ENCODE results near the gene CLN5.

The CLN5 gene

GRCh38 chr13:76969488-76970365, 22.2 kb upstream of the CLN5 start:
- Mint-ChIP-seq H3K9me3 (no peaks in the 10 kb centered on the region), H3K27ac (peak overlapping the region; percentile 38), H3K4me3 (no peak overlapping the region), H3K27me3 (peaks cover 11% of the 10 kb centered on the region), H3K36me3 (no peaks in the 10 kb centered on the region), H3K4me1 (no peaks in the 10 kb centered on the region)

- Mint-ChIP-seq H3K36me3 (no peaks in the 10 kb centered on the region), H3K9me3 (no peaks in the 10 kb centered on the region), H3K4me3 (no peak overlapping the region), H3K4me1 (no peaks in the 10 kb centered on the region), H3K27ac (no peak overlapping the region), H3K27me3 (peaks cover 11% of the 10 kb centered on the region)
These were observed 20.7 kb upstream of the CLN5 start for GRCh38 chr13:76971215-76971614.

- peaks cover 5% of the 10 kb centered on the region for H3K4me1 Mint-ChIP-seq
- peaks cover 15% of the 10 kb centered on the region for H3K27me3 Mint-ChIP-seq
- no peaks in the 10 kb centered on the region for H3K9me3 Mint-ChIP-seq
- no peak overlapping the region for H3K4me3 Mint-ChIP-seq
- H3K36me3 Mint-ChIP-seq: no peaks in the 10 kb centered on the region
- no peak overlapping the region for H3K27ac Mint-ChIP-seq
These were observed 19.7 kb upstream of the CLN5 start for GRCh38 chr13:76971851-76972829.

- no peak overlapping the region for H3K4me3 Mint-ChIP-seq
- H3K27me3 Mint-ChIP-seq: peaks cover 15% of the 10 kb centered on the region
- H3K9me3 Mint-ChIP-seq: no peaks in the 10 kb centered on the region
- no peak overlapping the region for H3K27ac Mint-ChIP-seq
- H3K36me3 Mint-ChIP-seq: no peaks in the 10 kb centered on the region
- H3K4me1 Mint-ChIP-seq: peaks cover 8% of the 10 kb centered on the region
These were observed 17.8 kb upstream of the CLN5 start for GRCh38 chr13:76973920-76974617.

GRCh38 chr13:76974618-76974975, 17.3 kb upstream of the CLN5 start:
- peaks cover 10% of the 10 kb centered on the region for H3K4me1 Mint-ChIP-seq
- H3K27me3 Mint-ChIP-seq: peaks cover 15% of the 10 kb centered on the region
- no peak overlapping the region for H3K4me3 Mint-ChIP-seq
- H3K36me3 Mint-ChIP-seq: no peaks in the 10 kb centered on the region
- H3K27ac Mint-ChIP-seq: no peak overlapping the region
- no peaks in the 10 kb centered on the region for H3K9me3 Mint-ChIP-seq

GRCh38 chr13:76975863-76976262, 16.0 kb upstream of the CLN5 start:
- Mint-ChIP-seq H3K27ac (no peak overlapping the region), H3K36me3 (no peaks in the 10 kb centered on the region), H3K4me3 (no peak overlapping the region), H3K27me3 (peaks cover 15% of the 10 kb centered on the region), H3K4me1 (peaks cover 10% of the 10 kb centered on the region), H3K9me3 (no peaks in the 10 kb centered on the region)

- Mint-ChIP-seq H3K4me1 (peaks cover 10% of the 10 kb centered on the region), H3K27ac (no peak overlapping the region), H3K36me3 (no peaks in the 10 kb centered on the region), H3K9me3 (no peaks in the 10 kb centered on the region), H3K27me3 (peaks cover 15% of the 10 kb centered on the region), H3K4me3 (no peak overlapping the region)
These were observed 15.4 kb upstream of the CLN5 start for GRCh38 chr13:76976490-76976889.

GRCh38 chr13:76976929-76977328, 15.0 kb upstream of the CLN5 start:
- peaks cover 10% of the 10 kb centered on the region for H3K4me1 Mint-ChIP-seq
- no peak overlapping the region for H3K27ac Mint-ChIP-seq
- H3K27me3 Mint-ChIP-seq: peaks cover 15% of the 10 kb centered on the region
- no peak overlapping the region for H3K4me3 Mint-ChIP-seq
- no peaks in the 10 kb centered on the region for H3K9me3 Mint-ChIP-seq
- no peaks in the 10 kb centered on the region for H3K36me3 Mint-ChIP-seq

- Mint-ChIP-seq H3K4me3 (peak overlapping the region; percentile 57), H3K27me3 (peaks cover 16% of the 10 kb centered on the region), H3K9me3 (no peaks in the 10 kb centered on the region)
These were observed 11.7 kb upstream of the CLN5 start for GRCh38 chr13:76980075-76980718.

GRCh38 chr13:76982061-76982460, 9.8 kb upstream of the CLN5 start:
- no peak overlapping the region for H3K4me3 Mint-ChIP-seq
- peaks cover 5% of the 10 kb centered on the region for H3K4me1 Mint-ChIP-seq
- H3K27me3 Mint-ChIP-seq: peaks cover 13% of the 10 kb centered on the region
- H3K27ac Mint-ChIP-seq: peak overlapping the region; percentile 57
- H3K36me3 Mint-ChIP-seq: peaks cover 1% of the 10 kb centered on the region
- H3K9me3 Mint-ChIP-seq: no peaks in the 10 kb centered on the region

More at GRCh38 chr13:76980075-76980718, 11.7 kb upstream of the CLN5 start:
- Mint-ChIP-seq H3K27ac (no peak overlapping the region), H3K4me1 (peaks cover 10% of the 10 kb centered on the region), H3K36me3 (peaks cover 1% of the 10 kb centered on the region)

GRCh38 chr13:76983676-76984075, 8.2 kb upstream of the CLN5 start:
- Mint-ChIP-seq H3K4me1 (peaks cover 5% of the 10 kb centered on the region), H3K4me3 (no peak overlapping the region), H3K27me3 (peaks cover 13% of the 10 kb centered on the region), H3K9me3 (no peaks in the 10 kb centered on the region), H3K27ac (no peak overlapping the region), H3K36me3 (peaks cover 1% of the 10 kb centered on the region)

GRCh38 chr13:76991432-76991795, 467 bp upstream of the CLN5 start:
- peaks cover 48% of the 10 kb centered on the region for H3K4me1 Mint-ChIP-seq
- H3K36me3 Mint-ChIP-seq: peaks cover 2% of the 10 kb centered on the region
- H3K27me3 Mint-ChIP-seq: no peaks in the 10 kb centered on the region
- peak overlapping the region; percentile 98 for H3K4me3 Mint-ChIP-seq
- H3K9me3 Mint-ChIP-seq: no peaks in the 10 kb centered on the region
- peak overlapping the region; percentile 97 for H3K27ac Mint-ChIP-seq

GRCh38 chr13:76992548-76993001, 694 bp downstream of the CLN5 start:
- peaks cover 55% of the 10 kb centered on the region for H3K4me1 Mint-ChIP-seq
- no peaks in the 10 kb centered on the region for H3K27me3 Mint-ChIP-seq
- H3K36me3 Mint-ChIP-seq: peaks cover 5% of the 10 kb centered on the region
- H3K4me3 Mint-ChIP-seq: peak overlapping the region; percentile 98
- no peaks in the 10 kb centered on the region for H3K9me3 Mint-ChIP-seq
- peak overlapping the region; percentile 97 for H3K27ac Mint-ChIP-seq

- H3K27ac Mint-ChIP-seq: peak overlapping the region; percentile 97
- no peaks in the 10 kb centered on the region for H3K9me3 Mint-ChIP-seq
- H3K4me1 Mint-ChIP-seq: peaks cover 59% of the 10 kb centered on the region
- H3K27me3 Mint-ChIP-seq: no peaks in the 10 kb centered on the region
- H3K4me3 Mint-ChIP-seq: peak overlapping the region; percentile 98
- peaks cover 5% of the 10 kb centered on the region for H3K36me3 Mint-ChIP-seq
These were observed 1.1 kb downstream of the CLN5 start for GRCh38 chr13:76993021-76993420.

GRCh38 chr13:76993473-76993872, 1.6 kb downstream of the CLN5 start:
- H3K36me3 Mint-ChIP-seq: peaks cover 6% of the 10 kb centered on the region
- H3K27me3 Mint-ChIP-seq: no peaks in the 10 kb centered on the region
- peaks cover 64% of the 10 kb centered on the region for H3K4me1 Mint-ChIP-seq
- H3K4me3 Mint-ChIP-seq: peak overlapping the region; percentile 98
- H3K27ac Mint-ChIP-seq: peak overlapping the region; percentile 44
- H3K9me3 Mint-ChIP-seq: no peaks in the 10 kb centered on the region

Measured in activated naive CD4-positive, alpha-beta T cell treated with anti-CD3 and anti-CD28 coated beads, Interleukin-2, amount 50 U/mL, for 24 hours (primary cell).